CD1c-positive myeloid dendritic cell (primary cell): ENCODE measurements around the gene PITPNM1.
A peak's percentile ranks its signal among the peaks of the same experiment; 100 is the strongest.
"Not testable (repeated sequence)": the region's sequence is repeated elsewhere in the genome, so short reads cannot be mapped to it uniquely, and the experiment has no call there.

Experiments
- DNase-seq: peaks from one replicate; pipeline ENCODE4 v3.0.0-alpha.2; 2016; ENCODE audit errors: extremely low spot score

The PITPNM1 gene

DNA sequence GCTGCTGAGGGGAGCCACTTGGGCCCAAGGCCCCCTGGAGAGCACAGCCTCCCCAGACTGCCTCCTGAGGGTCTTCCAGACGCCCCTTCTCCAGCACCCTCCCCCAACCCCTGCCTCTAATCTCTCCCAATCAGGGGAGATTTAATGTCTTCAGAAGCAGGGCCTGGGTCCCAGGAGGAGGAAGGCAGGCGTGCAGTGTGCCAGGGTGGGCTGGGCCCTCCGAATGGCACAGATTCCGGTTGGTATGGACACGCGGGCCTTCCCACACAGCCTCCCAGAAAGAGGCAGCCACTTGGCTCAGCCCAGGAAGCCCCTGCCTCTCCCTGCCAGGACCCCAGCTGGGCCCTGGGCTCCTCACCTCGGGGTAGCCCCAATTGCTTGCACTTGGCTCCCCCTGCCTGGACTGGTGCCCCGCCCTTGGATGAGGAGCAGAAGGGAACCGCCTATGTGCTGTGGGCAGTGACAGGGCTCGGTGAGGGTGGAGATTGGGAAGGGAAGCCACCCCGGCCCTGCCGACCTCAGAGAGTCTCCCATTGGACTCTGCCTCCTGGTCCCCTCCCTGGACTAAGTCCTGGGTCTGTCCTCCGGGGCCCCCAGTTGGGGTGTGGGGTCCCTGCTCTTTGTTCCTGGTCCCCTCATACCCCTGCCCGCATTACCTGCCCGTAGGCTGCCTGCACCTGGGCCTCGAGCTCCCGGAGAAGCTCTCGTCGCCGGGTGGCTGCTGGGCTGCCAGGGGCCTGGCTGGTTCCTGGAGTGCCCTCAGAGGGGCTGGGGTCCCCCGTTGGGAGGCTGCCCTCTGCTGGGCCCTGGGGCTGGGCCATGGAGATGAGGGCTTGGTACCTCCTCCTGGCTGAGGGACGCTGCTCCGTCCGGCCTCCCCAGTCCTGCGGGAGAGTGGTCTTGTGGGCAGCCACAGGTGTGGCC is 18.7 kb upstream of the PITPNM1 start:
- no peak for DNase-seq

DNA sequence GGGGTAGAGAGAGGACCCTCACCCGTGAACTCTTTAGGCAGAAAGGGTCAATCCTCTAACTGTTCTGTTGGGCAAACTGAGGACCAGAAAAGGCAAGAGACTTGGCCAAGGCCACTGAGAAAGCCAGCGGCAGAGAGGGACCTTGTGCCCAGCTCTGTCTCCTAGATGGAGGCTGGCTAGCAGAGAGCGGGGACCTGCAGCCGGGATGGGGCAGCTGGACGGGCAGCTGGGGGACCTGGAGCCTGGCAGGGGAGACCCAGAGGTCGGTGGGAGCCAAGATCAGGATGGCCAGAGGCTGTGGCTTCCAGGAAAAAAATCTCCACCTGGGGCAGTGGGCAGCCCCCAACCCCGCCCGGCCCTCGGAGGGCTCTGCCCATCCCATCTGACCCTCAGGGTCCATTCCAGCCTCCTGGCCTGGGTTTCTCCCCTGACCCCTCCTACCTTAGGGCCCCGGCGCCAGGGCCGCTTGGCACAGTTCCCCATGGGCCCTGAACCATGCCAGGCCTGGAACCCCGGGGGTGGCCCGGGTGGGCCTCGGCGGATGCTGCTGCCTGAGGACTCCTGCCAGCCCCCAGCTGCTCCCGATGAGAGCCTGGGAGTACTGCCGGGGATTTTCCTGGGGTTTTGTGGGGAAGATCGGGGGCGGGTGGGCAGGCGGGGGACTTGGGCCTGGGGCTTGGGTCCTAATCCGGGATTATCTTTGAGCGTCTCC is 17.8 kb upstream of the PITPNM1 start, which contains the start of gene CABP2:
TSS of gene CABP2 (minus strand) at position 603 of the 712 bp plus-strand sequence. CDS start at position 483, 120 bp downstream.
- DNase-seq: no peak

DNA sequence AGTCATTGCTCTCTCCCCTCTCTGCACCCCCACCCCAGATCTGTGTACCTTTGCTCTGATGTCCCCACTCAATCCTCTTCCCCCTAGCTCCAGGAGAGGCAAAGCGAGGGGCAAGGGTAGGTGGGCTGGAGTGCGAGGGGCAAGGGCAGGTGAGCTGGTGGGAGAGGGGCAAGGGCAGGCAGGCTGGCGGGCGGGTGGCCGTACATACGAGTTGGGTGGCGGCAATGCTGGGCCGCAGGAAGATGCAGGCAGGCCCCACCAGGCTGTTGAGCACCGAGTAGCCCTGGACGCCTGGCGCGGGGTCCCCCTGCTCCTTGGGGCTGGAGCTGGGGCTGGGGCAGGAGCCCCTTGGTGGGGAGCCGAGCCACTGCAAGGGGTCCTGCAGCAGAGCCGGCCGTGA is 17.2 kb upstream of the PITPNM1 start:
- DNase-seq: no peak

DNA sequence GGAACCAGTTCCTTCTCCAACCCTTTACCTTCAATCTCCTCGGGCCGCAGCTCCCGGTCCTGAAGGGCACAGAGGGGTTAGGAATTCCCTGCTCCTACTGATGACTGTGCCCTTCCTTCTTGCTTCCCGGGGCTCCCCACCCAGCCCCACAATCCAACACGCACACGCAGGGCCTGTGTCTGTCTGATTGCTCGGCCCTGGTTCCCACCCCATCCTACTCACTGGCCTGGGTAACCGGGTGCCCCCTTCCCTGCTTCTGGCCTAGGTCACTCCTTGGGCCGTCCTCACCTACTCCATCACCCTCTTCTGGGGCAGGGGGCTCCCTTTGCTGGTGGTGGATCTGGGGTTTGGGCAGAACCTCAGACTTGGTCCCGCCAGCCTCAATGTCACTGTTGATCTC is 16.8 kb upstream of the PITPNM1 start:
- no peak for DNase-seq

DNA sequence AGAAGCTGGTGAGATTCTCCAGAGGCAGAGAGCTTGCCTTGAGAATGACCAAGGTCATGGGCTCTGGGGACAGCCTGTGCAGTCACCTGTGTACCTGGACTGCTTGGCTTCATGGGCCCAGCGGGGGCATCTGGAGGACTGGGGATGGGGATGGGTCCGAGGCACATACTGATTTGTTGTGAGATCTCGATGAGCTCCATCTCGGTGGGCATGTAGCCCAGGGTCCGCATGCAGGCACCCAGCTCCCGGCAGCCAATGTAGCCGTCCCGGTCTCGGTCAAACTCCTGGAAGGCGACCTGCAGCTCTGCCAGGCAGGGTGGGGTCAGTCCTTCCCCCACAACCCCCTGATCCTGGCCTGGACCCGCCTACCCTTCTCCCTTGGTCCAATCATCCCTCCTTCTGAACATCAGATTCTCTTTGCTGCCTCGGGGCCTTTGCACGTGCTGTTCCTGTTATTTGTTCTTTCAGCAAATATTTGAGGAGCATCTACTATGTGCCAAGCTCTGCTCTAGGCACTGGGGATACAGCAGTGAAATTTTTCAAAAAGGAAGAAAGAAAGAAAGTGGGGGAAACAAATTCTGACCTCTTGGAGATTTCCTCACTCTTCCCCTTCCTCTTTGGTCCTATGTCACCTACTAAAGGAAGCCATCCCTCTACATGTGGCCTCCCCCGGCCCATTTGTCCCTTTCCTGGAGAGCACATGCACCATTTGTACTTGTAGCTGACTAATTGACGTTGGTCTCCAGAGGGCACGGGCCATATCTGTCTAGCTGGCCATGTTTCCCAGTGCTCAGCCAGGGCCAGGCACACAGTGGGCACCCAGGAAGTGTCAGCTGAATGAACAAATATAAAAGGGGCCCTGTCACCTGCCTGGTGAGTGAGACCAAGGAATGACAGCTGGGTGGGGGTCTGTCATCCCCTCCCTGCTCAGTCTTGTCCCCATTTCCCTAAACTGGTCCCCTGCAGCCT is 16.0 kb upstream of the PITPNM1 start:
- no peak for DNase-seq

DNA sequence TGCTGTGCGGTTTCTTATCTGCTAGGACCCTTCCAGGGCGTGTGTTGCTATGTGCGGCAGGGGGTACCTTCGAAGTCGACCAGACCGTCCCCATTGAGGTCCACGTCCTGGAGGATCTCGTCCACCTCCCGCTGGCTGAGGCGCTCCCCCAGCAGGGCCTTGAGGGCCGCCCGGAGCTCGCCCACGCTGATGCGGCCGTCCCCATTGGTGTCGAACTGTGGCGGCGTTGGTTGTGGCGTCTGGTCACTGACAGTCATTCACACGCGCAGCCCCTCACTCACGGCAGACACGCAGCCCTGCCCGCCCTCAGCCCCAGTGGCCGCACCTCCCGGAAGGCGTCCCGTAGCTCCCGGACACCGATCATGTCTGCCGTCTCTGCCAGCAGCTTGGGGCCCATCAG is 14.6 kb upstream of the PITPNM1 start:
- DNase-seq: no peak

DNA sequence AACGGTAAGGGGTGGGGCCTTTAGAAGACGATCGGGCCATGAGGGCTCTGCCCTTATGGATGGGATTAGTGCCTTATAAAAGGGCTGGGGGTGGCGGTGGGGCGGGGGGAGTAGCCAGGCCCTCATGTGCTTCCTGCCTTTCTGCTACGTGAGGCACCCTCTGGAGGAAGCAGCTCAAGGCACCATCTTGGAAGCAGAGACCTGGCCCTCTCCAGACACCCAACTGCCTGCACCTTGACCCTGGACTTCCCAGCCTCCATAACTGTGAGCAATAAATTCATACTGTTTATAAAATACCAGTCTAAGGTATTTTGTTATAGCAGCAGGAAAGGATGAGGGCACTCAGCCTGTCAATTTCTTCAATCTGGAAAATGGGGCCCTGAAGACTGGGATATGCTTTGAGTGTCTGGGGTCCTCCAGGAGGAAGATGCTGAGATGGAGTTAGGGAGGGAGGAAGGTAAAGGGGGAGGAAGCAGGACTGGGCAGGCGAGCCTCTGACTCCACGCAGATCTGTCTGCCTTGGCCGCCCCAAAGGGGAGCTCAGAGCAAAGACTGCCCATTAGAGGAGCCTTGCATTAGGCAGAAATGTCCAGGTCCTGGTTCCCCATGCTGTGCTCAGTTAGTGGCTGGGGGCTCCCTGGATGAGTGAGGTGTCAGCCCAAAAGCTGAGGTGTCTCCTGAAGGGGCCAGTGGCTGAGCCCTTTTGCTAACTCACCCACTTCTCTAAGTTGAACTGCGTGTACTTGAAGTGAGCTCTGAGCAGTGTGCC is 12.8 kb upstream of the PITPNM1 start:
- DNase-seq: no peak

DNA sequence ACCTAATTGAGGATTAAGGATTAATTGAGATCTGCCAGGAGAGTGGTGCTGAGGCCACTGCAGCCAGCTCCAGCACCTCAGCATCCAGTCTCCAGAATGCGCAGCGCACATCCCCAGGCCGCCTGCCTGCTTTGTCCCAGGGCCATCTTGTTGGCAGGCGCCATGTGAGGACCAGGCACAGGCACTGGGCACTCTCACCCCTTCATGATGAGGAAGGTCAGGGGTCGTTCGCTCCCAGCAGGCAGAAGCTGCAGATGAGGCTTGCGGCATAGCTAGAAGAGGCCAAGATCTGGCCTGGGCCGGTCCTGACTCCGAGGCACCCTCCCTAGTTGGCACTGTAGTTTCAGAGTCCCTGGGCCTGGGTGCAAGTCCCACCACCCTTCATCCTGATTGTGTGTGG is 11.6 kb upstream of the PITPNM1 start:
- no peak for DNase-seq

DNA sequence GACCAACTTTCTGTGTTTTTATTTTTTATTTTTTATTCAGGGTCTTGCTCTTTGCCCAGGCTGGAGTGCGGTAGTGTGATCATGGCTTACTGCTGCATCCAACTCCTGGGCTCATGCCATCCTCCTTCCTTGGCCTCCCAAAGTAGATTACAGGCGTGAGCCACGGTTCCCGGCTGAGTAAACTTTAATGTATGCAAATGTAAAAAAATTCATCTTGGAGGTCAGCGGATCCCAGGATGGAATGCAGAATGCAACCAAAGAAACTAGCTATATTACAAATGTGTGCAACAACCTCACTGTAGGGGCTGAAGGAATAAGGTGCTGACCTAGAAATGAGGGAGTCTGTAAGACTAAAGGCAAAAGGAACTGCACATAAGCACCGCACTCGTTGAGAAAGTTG is 9.0 kb upstream of the PITPNM1 start:
- no peak for DNase-seq

DNA sequence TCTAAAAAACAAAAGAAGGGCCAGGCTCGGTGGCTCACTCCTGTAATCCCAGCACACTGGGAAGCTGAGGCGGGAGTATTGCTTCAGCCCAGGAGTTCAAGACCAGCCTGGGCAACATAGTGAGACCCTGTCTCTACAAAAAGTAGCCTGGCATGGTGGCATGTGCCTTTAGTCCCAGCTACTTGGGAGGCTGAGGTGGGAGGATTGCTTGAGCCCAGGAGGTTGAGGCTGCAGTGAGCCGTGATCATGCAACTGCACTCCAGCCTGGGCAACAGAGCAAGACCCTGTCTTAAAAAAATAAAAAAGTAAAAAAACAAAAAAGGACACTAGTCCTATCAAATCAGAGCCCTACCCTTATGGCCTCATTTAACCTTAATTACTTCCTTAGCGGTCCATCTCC is 6.4 kb upstream of the PITPNM1 start:
- not testable (repeated sequence) for DNase-seq

DNA sequence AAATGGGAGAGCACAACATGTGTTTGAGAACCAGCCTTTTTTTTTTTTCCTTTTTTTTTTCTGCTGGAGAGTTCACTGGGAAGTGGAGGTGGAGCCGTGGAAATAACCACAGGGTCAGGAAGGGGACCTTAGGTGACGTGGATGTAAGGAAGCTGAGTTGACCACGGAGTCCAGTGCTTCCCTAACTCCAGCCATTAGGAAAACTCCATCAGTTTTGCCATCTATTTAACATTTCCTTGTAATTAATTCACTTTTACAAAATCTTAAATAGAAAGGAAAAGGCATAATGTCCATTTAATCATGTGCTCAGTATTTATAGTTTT is 4.8 kb upstream of the PITPNM1 start:
- DNase-seq: no peak

DNA sequence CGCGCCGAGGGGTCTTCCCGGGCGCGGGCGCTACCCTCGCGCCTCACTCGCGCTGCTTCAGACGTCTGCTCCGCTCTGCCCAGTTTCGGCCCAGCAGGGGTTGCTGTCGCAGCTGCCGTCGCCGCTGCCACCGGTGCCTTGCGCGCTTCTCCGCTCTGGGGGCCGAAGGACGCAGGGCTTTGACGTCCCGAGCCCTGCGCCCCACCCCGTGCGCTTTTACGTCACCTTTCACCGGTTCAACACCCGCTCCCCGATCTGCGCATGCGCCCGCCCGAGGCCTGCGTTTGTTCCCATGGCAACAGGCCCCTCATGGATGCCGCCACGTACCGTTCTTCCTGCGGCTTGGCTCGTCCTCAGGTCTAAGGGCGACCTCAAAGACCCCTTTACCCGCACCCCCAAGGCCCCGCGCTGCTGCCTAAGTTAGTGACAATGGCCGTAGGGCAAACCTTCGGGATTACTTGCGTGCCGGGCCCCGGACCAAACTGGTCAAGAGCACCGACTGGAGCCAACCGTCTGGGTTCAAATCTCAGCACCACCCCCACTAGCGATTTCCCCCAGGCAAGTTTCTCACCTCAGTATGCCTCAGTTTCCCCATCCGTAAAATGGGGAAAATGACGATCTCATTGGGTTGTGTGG is 3.4 kb upstream of the PITPNM1 start:
- peak; percentile 98 for DNase-seq

DNA sequence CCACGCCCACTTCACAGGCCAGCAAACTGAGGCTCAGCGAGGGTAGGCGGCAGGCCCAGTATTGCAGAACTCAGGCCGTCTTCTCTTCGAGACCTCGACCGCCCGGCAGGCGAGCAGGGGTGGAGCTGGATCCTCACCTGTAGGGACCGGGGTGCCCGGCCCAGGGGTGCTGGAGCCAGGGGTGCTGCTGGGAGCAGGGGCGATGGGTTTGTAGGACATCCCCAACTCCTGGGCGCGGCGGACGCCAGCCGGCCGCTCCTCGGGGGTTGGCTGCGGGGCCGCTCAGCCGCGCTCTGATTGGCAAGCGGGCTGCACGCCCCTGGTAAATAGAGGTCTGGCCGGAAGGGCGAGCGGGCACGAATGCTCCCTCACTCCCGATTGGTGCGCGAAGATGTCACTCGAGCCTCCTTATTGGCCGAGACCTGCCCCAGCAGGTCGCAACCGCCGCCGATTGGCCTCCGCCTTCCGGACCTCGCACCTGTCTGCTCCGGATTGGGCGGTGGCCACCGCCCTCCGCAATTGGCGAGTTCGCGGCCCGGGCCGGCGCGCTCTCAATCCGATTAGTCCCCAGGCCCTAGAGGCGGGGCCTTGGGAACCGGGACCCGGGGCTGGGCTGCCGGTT is 2.8 kb upstream of the PITPNM1 start, which contains the start of gene CDK2AP2:
TSS of gene CDK2AP2 (minus strand) at position 299 of the 622 bp plus-strand sequence. CDS start at position 219, 80 bp downstream.
- peak; percentile 99 for DNase-seq

DNA sequence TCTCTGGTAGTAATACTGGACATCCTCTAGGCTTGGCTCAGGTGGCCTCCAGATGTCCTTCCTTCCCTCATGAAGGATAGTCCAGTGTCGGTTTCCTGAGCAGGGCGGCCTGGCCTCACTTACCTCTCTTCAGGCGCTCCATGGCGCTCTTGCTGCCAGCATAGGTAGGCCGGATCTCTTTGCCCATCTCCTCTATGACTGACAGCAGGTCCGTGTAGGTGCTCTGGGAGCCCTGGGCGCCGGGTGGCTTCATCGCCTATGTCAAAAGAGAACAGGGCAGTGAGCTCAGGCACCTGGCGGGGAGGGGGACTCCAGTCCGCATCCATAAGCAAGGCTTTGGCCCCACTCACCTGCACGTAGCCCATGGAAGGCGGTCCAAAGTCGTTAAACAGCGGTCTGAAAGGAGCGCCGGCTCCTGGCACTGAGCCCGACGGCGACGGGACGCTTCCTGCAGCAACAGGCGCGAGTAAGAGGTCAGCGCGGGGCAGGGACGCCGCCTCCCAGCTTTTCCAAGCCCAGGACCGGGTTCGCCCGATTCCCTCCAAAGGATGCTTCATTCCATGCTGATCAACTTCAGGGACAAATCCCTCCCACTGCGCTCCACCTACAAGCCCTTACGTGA is 2.2 kb upstream of the PITPNM1 start:
- no peak for DNase-seq

DNA sequence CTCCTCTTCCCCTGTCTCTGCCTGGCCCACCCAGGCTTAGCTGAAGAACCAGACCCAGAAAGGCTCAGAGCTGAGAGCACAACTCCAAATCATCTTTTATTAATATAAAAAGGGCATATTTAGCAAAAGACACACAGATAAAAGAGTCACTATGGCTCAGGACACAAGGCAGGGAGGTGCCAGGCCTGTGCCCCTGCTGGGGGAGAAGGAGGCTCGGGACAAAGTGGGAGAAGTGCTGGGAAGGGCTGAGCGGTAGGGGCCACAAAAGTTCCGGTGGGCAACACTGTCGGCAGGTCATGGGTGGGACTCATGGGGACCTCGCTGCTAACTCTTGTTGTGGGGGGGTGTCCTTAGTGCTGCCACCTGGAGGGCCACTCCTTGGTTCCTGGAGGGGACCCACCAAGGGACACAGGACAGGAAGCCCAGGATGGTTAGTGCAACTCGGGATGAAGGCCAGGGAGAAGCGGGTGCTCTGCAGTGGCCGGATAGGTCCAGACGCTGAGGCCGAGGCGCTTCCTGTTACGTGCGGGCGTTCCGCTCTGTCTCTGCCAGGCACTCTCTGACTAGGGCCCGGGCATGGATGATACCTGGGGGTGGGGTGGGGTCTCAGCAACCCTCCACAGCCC is 1.4 kb upstream of the PITPNM1 start:
- DNase-seq: no peak

DNA sequence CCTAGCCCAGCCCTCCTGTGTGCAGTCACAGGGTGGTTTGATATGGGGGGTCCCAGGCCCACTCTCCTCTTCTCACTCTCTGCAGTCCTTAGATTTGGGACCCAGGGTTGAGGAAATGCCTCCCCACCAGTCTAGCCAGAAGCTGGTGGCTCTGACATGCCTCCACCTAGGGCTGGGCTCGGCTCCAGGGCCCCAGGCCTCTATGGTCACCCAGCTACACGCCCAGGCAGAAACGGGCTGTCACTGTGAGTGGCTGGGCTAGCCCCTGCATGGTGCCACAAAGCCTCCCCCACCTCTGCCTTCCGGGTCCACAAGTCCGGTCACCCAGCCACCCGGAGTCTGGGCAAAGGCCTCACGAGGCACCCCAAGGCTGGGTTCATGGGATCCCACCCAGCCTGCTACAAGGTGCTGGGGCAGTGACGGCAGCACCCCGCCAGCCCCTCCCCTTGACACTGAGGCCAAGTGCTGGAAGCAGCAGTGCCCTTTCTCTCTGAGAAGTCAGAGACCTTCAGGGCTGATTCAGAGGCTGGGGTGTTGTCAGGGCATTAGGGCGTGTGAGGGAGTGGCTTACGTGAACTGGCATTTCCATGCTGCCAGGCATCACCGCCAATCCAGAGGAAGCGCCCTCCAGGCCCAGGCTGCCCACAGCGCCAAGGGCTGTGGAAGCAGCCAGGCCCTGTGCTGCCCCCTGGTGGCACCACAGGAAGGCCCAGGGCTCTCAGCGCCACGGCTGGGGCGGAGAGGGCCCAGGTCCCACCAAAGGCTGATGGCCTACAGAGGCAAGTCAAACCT is 638 bp upstream of the PITPNM1 start:
- peak; percentile 97 for DNase-seq

DNA sequence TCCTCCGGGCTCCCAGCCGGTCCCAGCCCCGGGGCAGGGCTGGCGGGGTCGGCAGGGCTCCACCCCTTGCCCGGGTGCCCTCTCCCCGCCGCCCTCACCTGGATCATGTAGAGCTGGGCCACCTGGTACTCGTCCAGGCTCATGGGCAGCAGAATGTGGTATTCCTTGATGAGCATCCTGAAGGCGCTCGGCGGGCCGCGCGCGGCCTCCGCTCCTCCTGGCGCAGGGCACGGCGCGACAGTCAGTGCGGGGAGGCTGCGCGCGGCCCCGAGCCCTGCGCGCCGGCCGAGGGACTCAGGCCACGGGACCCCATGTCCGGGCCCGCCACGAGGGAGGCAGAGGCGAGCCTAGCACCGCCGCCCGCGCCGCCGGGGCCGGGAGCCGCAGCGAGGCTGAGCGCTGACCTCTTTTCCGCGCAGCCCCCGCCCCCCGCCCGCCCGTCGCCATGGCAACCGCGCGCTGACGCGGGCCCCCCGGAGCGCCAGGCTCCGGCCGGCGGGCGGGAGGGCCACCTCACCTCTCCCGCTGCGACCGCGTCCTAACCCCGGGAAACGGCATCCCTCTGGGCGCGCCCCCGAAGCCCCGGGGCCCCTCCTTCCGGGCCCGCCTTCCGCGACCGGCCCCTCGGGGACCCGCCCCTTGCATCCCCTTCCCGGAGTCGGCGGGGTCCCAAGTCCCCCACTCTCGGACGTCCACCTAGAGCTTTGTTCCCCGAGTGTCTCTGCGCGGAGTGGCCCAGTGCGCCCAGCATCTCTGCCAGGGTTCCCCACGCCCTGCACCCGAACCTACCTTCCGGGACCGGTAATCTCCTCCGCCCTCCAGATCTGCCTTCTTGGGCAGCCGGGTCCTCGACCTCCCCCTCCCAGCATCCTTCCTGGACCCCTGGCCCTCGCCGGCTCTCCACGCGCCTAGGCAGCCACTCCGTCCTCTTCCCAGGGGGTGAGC is 886 bp downstream of the PITPNM1 start:
- DNase-seq: peak; percentile 22
